ENCODE data around the gene WEE2.
"Not testable (repeated sequence)": the region's sequence is repeated elsewhere in the genome, so short reads cannot be mapped to it uniquely, and the experiment has no call there.

Gene WEE2

GRCh38 chr7:141708351-141708750, at the start of gene WEE2:
WEE2 (plus strand) TSS chr7:141708353; CDS start chr7:141708759, 406 bp downstream.
- no peak for DNase-seq

- DNase-seq, result no peak
Measured at GRCh38 chr7:141659501-141659900, 48.7 kb upstream of the WEE2 start.

DNA sequence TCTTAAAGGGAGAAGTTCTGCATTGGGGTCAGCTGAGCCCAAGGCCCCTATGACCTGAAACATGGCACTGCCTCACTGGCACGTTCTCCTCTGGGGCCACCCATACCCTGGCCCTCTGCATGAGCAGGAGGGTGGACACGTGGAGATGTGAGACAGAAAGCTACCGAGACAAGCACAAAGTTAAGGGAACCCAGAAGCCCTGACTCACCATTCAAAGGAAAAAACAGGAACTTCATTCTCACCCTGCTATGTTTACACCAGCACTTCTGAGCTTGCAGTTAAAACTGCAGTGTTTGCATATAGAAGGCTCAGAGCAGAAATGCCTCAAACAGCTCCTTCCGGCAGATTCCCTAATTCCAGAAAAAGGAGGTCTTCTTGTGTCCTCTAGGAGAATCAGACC, 47.9 kb upstream of the WEE2 start:
- no peak for DNase-seq

- no peak for DNase-seq
Measured at GRCh38 chr7:141663081-141663849, 44.9 kb upstream of the WEE2 start.

DNA sequence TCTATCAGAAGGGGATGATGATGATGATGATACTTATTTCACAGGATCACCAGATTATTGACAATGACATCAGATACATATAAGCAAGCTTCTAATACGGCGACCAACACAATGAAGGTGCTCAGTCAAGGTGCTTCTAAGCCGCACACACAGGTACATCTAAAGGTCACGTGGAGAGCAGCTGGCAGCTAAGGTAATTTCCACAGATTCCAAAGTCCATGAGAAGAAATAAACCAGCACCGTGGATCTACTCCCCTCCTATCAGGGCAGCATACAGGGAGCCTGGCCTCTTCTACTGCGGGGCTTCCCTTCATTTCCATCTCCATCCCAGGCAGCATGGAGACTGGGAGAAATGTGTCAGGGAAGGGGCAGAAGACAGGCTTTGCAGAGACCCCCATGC, 43.7 kb upstream of the WEE2 start:
- DNase-seq, result no peak

GRCh38 chr7:141665208-141666035, 42.7 kb upstream of the WEE2 start:
- no peak for DNase-seq

DNA sequence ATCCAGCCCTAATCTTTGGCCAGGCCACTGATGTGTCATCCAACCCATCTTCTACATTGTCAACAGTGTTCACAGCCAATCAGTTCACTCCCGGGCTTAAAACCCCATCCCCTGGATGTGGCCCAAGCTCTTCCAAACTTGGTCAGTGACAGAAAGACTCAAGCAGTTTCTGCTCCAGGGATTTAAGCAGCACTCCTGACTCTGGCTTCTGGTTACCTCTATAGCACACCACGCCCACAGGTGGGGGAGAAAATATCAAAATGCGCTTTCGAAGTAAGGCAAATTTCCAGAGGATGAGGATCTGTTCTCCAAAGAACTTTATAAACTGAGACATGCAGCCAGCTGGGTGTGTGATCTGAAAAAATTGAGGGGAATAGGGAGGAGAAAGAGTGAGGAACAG, 42.1 kb upstream of the WEE2 start:
- no peak for DNase-seq

DNA sequence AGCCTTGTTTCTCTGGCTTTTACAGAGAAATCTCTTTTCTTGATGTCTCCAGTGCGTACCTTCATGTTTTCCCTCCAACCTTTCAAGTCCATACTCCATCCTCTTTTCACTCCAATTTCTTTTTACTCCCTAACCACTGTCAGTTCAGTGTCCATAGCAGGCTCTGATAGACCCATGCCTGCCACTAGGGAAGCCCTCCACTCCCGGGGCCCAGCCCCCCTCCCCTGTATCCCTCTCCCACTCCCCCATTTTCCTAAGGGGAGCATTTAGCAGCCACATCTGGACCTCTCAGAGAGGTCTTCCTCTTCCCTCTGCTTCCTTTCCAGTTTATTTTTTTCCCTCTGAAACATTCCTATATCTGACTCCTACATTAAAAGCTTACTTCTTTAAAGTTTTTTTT, 39.3 kb upstream of the WEE2 start:
- DNase-seq, result no peak

DNA sequence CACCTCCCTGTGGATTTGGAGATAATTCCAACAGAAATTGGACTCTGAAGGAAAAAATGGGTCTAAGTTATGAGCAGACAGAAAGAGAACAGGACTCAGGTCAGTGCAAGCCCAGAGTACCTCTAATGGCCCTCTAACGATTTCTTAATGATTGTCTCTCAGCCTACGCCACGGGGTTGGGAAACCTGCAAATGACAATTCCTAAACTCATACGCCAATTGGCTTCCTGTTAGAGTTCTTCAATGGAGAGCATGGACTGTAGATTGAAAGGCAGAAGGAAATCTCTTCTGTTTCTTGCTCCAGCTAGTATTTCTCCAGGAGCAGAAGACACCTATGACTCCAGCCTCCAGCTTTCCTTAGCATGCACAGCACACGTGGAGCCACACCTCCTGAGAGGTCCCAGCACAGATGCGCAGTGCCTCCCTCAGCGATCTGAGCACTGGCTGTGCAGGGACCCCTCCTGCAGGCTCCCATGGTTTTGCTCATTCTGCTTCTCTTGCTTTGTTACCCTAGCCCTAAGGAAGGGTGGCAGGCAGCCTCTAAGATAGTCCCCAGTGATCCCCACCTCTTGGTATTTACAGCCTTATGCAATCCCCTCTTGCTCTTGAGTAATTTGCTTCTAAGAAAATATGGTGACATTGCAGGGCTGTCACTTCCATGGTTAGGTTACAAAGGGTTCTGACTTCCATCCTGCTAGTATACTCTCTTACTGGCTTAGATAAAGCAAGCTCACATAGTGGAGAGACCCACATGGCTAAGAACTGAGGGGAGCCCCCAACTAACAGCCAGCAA, 36.3 kb upstream of the WEE2 start:
- no peak for DNase-seq

GRCh38 chr7:141673346-141673745, 34.8 kb upstream of the WEE2 start:
- DNase-seq, result no peak

DNA sequence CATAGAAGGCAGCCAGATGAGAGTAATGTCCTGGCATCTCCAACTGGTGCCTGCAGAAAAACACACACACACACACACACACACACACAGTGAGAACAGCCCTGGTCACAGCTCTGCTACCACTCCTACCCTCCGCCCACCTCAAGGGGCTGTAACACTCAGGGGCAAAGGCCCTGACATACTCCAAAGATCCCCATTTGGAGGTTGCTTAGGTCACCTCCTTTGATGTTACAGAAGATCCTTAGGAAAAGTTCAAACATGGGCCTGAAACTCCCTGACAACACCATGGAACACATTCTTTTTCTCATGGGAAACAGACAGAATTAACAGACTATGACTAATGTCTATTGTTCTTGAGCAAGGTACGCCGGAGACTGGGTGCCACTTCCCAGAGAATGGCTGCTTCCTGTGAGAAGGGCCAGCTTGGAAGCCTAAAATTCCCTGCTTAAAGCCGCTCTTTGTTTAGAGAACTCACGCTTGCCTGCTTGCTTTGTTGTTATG, 33.9 kb upstream of the WEE2 start:
- DNase-seq, result no peak

DNA sequence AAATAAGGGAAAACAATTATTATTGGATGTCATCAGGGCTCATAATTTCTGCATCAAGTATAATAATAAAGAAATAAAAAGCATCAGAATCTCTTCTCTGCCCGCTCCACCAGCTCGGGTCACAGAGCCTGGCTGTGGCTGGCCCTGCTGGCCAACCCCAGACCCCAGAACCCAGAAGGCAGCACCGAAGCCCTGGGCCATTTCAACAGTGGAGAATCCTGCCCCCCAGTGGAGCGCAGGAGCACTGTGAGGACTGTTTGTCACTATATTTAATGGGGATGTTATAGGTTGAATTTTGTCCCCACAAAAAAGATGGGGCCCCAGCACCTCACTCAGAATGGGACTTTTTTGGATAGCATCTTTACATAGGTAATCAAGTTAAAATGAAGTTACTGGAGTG, 33.5 kb upstream of the WEE2 start:
- DNase-seq, result peak; percentile 9

DNA sequence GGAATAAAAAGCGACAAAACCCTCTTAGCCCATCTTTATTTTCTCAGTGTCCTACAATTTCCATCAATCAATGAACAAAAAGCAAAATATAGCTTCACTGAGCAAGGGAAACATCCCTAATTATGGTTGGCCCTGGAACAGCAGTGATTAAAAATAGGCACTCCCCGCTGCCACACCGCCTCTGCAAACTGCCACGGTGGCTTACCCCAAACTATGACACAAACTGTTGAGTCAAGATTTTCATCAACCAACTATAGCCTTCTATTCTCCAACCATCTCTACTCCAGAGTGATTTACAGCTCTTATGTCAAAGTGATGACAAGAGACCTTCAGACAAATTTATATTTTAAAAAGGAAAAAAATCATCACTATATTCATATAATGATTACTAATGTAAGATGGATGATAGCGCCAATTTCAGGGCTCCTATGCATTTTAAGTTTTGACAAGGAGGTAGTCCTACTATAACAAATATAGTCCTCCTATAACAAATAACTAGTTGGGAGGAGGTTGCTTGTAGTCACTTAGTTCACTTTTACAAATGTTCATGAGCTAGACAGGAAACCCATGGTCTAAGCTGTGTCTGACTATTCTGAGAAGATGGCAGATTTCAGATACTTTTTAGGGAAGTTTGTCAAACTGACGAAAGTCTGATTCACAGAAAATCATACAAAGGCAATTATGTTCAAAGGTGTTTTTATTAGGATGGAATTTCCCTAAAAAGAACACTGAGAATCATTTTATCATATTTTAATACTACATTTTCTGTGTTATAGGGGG, 32.5 kb upstream of the WEE2 start:
- no peak for DNase-seq

GRCh38 chr7:141676618-141677017, 31.5 kb upstream of the WEE2 start:
- DNase-seq, result no peak

GRCh38 chr7:141679014-141679413, 29.1 kb upstream of the WEE2 start:
- no peak for DNase-seq

DNA sequence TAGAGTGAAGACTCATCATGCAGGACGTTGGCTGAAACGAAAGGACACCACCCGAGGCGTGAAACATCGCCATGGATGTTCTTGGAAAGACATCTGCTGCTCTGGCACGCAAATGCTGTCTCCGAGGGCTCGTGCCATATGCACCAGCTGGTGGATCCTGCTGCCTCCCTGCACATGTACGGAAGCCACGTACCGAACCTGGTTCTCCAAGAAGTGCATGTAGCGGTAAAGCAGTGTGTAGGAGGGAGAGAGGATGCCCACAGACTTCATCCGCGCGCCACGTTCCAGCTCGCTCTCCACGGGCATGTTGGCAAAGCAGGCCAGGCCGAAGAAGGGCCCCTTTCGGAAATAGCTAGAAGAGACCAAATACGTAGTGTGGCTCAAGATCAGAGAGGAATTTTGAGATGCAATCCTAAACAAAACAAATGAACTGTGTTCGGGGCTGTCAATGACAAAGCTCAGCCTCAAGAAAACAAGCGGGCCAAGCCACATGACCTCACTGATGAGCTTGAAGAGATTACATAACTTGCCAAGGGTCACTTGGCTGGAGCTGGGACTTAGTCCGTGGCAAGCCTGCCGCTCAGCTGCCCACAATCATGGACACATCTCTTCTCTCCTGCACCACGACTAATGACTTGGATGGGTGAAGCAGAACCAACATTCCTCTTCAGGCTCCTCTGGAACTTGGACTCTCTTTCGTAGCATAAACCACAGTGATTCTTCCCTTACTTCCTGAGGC, 22.7 kb upstream of the WEE2 start:
- DNase-seq, result no peak

- peak; percentile 51 for DNase-seq
Measured at GRCh38 chr7:141686074-141686473, 22.1 kb upstream of the WEE2 start.

GRCh38 chr7:141686670-141687069, 21.5 kb upstream of the WEE2 start:
- DNase-seq, result no peak

DNA sequence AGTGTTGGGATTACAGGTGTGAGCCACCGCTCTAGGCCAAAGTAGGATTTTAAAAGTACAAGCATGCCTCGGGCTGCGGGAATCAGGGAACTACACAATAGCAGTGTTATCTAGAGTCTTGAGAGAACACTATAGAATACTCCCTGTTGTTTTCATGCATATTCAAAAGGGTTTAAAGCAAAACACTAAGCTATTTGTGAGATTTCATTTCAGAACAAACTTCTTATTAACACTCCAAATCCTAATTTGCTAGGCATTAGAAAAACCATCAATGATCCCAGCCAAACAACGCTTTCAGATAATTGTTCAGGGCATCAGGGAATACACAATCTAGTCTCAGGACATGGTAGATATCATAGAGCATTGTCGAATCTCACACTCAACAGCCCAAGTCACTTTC, 20.1 kb upstream of the WEE2 start:
- no peak for DNase-seq

GRCh38 chr7:141689072-141689825, 18.9 kb upstream of the WEE2 start:
- not testable (repeated sequence) for DNase-seq

GRCh38 chr7:141691540-141691939, 16.6 kb upstream of the WEE2 start:
- no peak for DNase-seq

Data from NCI-H82 (cell line).